ENCODE results near the gene STK38L.

STK38L gene

GRCh38 chr12:27347779-27348178 lies 103.7 kb downstream of the STK38L start:
- DNase-seq (ENCODE audit: low spot score), result no peak

GRCh38 chr12:27351476-27351875 lies 107.4 kb downstream of the STK38L start:
- no peak for DNase-seq (ENCODE audit: low spot score)

GRCh38 chr12:27355486-27355885 lies 111.4 kb downstream of the STK38L start:
- no peak for DNase-seq (ENCODE audit: low spot score)

GRCh38 chr12:27355979-27356378 lies 111.9 kb downstream of the STK38L start:
- DNase-seq (ENCODE audit: low spot score), result no peak

- no peak for DNase-seq (ENCODE audit: low spot score)
These were observed 115.7 kb downstream of the STK38L start for GRCh38 chr12:27359578-27360340.

GRCh38 chr12:27361372-27361771 lies 117.3 kb downstream of the STK38L start:
- no peak for DNase-seq (ENCODE audit: low spot score)

GRCh38 chr12:27366621-27367020 lies 122.5 kb downstream of the STK38L start:
- no peak for DNase-seq (ENCODE audit: low spot score)

- no peak for DNase-seq (ENCODE audit: low spot score)
These were observed 123.0 kb downstream of the STK38L start for GRCh38 chr12:27367078-27367477.
